Activated naive CD4-positive, alpha-beta T cell treated with anti-CD3 and anti-CD28 coated beads, Interleukin-2, amount 50 U/mL, for 16 hours (primary cell): ENCODE measurements around the gene PER1.

Experiments used
- DNase-seq: peaks from one replicate; pipeline ENCODE4 v3.0.0-alpha.2; 2020

The PER1 gene

DNA sequence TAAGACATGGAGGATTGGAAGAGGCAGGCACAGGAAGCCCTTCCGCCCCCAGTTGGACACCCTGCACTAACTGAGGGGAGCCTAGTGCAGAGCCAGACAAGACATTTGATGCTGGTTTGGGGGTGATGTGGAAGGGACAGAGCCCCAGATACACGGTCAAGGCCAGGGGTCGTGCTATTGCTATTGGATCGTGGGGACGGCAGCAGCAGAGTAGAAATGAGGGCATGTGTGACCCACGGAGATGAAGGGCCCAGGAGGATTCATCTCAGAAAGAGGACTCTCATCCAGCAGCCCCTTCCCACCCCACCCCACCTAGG, 12.6 kb upstream of the PER1 start:
- DNase-seq: no peak

DNA sequence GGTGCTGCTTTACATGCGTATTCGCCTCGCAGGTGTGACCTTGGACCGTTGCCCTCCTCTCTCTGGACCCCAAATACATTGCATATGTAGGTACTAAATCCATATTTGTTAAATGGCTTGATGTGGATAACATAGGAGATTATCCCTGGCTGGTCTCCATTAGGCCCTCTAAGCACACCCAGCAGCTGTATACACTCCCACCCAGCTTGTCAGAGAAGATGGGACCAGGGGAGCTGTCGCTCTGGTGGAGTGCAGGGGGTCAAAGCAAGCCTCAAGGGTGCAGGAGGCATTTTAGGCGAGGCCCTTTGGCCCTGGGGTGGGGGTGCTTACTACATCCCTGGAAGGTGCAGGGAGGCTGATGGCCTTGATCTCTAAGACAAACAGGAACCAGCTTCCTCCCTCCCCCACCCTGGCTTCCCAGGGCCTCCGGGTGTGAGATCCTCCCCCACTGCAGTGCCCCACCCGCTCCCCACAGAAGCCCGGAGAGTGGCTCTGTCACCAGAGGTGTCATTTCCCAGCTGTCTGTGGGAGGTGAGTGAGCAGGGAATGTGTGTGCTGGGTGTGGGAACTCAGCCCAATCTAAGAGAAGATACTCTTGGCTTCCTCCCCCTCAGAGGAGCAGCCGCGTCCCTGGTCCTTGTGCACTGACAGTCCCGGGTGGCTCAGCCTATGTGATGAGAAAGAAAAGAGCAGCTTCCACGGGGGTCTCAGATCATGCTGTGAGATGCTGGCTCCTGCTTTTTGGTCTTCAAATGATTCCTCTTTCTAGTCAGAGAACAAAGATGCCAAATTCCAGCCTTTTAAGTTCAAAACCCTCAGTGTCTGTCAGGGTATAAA, 12.0 kb upstream of the PER1 start:
- DNase-seq: peak; percentile 60

DNA sequence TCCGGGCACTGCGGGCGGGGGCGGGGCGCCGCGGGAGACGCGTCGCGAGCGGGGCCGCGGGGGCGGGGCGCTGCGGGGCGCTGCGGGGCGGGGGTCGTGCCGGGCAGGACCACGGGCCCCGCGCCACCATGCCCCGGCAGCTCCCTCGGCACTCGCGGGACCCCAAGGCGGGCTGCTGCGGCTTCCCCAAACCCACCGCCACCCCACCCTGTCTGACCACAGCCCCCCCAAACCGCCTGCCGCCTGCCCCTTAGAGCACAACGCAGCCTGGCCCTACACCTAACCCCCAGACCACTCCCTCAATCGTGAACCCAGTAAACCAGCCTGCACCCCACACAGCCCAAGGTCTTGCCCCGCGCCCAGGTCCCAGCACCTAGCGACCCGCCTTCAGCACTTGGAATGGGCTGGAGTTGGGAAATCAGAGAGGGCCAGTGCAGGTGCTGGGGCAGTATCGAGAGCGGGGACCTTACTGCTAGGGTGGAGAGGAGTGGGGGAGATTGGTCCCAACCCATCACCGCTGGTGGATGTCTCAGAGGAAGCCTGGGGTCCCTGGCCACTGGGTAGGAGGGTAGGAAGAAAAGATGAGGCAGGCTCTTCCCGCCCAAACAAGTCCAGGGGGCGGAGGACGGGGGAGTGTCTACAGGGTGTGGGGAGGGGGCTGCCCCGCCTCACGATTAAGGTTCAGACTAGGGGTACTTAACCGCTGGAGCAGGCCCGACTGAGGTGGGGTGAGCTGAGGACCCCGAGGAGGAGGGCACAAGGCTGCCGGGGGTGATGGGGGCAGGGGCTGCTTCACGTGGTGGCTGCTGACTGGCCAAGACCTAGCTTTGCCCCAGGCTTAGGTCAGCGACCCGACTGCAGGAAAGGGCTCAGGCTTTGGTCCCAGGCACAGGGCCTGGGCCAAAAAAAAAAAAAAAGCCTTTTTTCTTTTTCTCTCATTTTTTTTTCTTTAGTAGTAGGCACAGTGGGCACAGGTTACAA, 11.1 kb upstream of the PER1 start:
- DNase-seq: no peak

DNA sequence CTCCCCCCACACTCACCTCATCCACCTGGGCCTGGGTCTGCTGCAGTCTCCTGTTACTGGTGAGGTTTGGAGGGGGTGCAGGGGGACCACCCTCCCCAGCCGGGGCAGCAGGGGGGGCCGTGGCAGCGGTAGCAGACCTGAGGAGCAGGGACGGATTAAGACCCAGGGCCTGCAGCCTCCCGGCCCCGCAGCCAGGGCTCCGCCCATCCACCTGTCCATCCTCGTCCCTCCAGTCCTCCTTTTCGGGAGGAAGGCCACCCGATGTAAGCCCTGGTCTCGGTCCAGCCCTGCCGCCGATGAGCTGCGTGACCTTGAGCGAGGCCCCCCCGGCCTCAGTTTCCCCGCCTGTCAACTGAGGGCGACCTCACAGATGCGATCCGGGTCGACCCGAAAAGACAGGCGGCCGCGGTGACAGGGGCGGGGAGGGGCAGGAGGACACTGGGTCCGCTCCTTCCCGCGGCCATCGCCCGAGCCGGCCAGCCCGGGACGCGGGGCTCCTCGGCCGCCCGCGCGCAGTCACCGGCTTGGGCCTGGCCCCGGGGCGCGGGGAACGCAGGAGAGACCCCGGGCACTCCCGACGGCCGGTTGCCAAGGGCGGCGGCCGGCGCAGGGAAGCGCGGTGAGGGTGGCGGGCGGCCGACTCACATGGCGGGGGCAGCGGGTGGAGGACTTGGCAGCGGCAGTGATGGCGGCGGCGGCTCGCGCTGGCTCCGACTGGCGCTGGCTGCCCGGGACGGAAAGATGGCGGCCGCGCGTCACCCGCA, 10.2 kb upstream of the PER1 start, which contains the start of gene VAMP2:
Gene VAMP2, minus strand, starts transcription at position 716 of the 764 bp plus-strand sequence. Its CDS starts 69 bp downstream, at position 647.
- DNase-seq: peak; percentile 88

DNA sequence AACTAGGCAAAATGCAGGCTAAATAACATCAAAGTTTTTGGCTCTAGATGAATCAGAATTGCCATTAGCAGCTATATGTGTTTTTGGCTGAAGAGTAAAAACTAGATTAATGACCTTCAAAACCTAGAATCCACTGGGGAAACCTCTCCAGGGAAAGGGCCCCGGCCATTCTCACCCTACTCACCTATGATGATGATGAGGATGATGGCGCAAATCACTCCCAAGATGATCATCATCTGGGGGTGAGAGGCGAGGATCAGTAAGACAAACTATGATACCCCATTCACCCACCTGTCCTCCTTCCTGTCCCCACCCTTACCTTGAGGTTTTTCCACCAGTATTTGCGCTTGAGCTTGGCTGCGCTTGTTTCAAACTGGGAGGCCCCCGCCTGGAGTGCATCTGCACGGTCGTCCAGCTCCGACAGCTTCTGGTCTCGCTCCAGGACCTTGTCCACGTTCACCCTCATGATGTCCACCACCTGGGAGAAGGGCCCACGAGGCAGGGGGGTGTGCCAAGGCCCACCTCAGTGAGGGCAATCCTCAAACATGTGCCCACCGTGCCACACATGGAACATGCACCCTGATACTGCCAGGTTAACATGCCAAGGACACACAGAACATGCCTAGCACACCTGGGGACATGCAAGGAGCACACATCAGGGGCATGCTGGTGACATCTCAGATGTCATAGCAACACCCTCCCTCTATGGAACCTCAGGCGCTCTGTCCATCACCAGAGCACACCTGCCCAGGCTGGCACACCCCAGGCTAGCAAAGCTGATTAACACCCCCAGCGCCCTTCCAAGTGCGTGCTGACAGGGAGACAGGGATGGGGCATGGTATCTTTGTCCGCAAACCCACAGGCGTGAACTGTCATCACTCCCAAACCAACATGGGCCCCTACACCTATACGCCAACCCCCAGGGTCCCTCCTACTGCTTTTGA, 9.4 kb upstream of the PER1 start:
- no peak for DNase-seq

DNA sequence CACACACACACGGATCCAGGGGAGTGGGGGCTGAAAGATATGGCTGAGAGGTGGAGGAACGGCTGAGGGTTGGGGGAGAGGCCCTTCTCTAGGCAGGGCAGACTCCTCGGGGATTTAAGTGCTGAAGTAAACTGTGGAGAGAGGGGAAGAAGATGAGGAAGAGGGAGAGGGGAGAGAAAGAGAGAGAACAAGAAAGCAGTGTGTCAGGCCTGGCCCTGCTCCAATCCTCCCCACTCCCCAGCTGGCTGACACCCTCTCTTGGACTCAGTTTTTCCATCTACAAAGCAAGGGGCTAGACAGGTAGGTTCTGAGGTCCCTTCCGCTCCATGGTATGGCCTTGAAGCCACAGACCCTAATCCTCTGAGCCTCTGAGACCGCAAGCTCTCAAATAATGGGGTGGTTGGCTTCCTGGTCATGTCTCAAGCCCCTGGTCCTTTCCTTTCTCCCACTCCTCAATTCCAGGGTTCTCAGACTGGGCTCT, 8.6 kb upstream of the PER1 start:
- peak; percentile 40 for DNase-seq

DNA sequence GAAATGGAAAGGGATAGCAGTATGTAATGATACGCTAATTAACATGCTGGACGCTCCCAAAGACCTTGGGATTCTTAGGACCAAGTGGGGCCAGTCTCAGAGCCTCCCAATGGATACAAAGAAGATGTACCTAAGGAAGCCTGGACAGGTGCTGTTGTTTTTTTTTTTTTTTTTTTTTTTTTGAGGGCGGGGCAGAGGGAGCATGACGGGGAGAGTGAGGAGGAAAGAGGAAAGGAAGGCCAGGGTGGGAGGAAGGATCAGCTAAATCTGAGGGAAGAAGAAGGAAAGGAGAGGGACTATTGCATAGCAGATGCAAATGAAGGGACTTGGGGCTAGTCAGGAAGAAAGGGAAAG, 8.0 kb upstream of the PER1 start:
- no peak for DNase-seq

DNA sequence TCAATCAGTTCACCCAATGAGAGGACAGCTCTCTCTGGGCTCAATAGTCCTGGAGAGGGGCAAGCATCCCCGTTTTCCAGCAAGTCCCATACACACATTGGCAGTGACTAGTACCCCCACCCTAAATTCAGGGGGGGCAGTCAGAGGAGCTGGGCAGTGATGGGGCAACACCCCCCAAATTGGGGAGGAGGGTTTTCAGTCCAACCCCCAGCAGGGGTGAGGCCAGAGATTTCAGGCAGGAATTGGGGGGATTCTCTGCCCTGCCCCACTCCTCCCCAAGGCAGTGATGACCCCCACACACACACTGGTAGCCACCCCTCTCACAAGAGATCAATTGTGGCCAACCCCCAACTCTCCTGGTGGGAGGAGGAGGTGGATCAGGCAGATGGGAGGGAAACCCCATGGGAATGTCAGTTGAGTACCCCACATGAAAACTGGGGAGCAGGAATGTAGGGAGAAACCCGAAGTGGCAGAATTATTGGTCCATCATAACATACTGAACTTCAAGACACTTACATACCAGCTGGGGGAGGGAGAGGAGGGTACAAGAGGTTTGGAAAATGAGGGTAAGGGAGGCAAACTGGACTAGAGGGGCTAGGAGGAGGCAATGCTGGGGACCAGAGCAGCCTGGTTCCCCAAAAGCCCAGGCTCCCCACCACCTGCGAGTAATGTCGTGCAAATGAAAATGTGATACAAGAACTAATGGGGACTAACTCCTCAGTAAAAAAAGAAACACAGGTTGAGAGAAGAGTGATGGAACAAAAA, 7.4 kb upstream of the PER1 start:
- DNase-seq: no peak

DNA sequence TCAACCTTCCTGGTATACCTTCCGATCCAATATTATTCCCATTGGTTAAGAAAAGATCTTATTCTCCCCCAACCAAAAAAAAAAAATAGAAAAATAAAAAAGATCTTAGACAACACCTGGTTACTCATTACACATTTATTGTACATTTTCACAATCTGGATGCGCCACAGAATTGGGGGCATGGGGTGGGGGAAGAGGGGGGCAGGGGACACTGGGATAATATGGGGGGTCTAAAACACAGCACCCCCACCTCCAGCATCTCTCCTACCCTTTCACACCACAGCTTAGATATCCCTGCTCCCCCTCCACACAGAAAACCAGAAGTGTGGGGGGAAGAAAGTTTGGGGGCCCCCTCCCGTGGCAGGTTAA, 6.8 kb upstream of the PER1 start:
- DNase-seq: no peak

DNA sequence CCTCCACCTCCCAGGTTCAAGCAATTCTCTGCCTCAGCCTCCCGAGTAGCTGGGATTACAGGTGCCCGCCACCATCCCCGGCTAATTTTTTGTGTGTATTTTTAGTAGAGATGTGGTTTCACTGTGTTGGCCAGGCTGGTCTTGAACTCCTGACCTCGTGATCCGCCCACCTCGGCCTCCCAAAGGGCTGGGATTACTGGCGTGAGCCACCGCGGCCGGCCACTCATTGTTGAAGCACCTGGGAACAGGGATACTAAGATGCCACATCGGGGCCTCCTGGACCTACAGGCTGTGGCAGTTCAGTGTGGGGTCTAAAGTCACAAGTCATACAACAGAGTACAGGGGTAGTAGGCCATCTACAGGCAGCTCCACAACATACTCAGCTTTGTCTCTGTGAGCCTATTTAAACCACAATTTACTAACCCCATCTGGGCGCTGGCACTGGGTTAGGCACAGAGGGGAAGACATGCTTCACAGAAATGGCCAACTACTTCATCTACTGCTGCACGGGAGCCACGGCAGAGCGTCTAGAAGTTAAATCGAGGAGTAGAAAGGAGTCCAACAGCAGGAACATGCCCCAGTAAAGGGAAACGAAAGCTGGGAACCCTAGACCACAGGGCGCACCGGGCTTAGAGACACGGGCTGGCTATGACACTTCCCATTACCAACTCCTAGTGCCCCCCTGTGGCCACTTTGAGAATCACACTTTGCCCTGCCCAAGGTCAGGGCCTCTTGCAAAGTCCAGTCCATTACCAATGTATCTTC, 6.2 kb upstream of the PER1 start:
- peak; percentile 84 for DNase-seq

DNA sequence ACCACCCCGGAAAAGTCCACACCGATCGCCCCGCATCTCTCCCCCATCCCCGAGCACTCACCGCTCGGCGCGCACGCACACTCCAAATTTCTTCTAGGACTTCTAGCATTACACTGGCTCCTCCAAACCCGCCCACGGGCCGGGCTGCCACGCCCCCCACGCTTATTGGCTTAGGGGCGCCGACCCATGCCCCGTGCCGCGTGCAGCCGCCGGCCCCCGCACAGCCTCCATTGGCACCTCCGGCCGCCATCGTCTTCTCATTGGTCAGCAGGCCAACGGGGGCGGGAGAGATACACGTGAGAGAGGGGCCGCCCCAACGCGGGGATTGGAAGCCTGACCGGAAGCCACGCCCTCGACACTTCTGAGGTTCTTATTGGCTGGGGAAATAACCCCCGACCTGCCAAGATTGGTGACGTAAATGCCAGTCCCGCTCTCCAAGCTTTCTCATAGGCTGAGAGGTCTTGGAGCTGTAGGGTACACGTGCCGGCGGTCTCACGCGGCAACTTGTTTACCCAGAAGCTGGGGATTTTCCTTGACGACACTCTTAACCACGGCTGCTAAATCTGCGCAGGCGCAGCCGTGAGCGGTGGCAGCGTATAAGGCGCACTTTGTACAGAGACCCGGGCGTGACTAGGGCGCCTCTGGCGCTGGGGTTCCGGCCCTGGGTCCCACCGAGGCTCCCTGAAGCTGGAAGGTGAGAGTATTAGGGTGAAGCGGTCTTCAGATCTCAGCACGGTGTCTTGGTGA, 4.2 kb upstream of the PER1 start:
- DNase-seq: peak; percentile 100

DNA sequence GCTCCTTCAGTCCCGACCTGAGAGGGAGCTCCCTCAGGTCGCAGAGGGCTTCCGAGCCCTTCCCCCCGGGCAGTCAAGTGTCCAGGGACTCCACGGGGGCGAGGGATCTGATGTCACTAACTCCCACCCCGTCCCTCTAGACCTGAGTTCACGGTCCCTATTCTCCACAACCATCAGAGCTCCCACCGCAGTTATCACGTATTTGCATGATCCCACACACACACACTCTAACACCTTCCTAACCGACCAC, 3.7 kb upstream of the PER1 start:
- no peak for DNase-seq

DNA sequence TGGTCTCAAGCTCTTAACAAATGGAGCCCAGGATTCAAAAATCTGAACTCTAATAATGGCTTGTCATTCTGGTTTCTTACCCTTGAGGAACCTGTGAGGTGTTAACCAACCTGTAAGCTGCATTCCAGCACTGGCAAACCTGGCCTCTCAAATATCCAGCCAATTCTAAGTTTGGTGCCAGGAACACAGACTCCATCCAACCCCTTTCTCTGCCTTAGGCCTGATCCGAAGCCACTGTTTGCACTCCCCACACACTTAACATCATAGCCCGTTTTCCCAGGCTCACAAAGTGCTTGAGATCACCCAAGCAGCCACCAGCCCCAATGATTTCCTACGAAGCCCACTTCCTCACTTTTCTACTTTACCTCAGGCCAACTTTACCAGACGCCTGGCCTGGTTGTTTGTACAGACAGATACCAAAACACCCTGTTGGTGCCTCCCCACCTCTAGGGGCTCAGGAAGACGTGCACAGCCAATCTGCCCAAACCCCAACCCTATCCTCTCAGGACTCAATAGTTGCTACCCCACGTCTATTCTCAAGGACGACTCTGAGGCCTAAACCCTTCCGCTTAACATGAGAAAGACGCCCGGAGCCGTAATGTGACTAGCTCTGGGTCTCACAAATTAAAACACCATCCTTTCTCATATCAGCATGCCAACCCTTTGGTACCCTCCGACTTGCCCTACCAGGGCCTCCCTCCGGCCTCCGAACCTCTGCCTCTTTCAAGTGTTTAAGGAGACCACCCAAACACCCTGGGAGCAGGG, 3.2 kb upstream of the PER1 start:
- DNase-seq: no peak

DNA sequence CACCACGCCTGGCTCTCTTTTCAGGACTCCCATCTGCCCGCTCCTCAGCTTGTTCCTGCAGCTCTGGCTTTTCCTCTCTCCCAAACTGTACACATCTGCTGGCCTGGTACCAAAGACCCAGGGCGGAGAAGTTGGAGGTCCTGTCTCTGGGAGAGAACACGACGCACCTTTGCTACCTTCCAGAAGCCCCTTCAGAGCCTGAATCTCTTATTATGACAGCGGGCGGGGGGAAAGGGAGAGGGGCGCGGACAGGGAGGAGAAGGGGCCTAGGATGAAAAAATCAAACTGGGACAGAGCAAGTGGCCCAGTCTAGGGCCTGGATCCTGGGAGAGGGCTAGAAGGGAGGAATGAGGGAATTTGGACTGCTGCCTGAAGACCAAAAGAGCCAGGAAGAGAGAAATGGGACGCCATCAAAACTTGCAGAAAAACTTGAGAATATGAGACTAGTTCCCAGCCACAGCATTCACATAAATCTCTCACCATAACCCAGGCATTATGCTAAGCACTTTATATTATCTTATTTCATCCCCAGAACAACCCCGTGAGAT, 2.5 kb upstream of the PER1 start:
- no peak for DNase-seq

DNA sequence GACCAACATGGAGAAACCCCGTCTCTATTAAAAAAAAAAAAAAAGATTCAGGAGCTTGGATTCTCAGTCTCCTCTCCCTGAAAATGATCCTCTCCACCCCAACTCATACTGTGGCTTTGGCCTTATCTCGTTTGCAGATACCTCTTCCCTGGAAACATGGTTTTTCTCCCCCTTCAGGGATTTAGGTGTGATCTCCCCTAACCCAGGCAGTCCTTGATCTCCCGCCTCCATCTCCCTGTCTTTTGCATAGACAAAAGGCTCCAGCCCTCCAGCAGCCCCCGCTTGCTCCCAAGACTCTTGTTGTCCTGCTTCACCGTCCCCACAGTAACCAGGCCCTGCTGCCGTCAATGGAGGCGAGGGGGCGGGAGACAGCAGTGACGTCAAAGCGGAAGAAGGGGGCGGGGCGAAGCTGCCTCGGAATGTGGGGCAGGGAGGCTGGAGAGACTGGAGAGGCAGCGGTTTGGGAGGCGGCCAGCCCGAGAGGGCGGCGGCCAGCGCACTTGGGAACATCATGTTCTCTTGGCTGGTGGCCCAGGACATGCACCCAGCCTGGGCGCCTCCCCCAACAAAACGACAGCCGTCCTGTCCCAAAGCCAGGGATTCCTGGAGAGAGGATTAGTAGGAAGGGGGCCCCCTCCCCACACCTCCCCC, 1.9 kb upstream of the PER1 start:
- DNase-seq: peak; percentile 80

DNA sequence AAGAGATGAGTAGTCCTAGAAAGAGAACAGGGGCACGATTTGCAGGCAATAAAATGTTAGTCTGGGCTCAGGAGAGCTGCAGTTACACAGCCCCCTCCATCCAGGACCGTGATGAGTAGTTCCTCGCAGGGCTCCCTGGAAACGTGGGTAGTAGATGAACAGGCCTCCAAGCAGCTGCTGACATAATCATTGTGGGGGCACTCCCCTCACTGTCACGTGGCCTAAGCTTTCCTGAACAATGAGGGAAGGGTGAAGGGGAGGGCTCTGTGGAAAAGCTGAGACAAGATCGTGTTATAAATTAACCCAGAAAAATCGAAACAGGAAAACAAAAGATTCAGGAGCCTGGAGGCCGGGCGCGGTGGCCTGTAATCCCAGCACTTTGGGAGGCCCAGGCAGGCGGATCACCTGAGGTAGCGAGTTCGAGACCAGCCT, 1.3 kb upstream of the PER1 start:
- DNase-seq: peak; percentile 65

DNA sequence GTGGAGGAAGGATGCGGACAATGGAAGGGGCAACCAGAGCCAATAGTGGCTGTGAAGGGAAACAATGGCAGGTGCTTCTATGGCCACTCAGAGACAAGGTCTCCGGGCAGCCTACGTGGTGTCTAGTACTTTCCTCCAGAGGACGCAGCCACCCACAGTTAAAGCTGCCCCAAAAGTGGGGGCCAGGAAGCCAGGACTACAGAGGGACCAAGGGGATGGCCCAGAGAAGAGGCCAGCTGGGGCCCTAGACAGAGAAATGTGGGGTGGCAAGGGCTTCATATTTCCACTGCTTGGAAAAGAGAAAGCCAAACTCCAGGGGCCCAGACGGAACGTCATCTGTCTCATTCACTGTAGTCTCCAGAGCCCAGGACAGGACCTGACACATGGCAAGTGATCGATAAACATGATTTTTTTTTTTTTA, 837 bp upstream of the PER1 start:
- no peak for DNase-seq

DNA sequence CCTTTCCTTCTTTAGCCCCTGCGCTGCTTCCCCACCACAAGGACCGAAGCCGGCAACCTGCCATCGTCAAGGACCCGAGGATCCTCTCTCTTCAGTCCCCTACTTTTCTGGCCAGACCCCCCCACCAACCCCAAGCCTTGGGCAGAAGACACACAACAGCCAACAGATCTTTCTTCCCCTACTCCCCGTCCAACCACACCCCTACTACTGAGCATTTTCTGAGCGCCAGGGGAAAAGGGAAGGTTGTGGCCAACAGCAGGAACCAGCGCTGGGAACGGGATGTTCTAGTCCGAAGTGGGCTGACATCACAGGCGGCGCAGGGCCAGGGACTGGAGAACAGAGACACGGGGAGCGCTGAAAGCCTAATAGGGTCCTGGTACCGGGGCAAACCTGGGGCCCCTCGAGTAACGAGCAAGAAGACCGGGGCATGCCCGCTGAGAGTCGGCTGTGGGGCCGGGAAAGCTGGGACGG, 528 bp downstream of the PER1 start:
- no peak for DNase-seq
